GM13977 (cell line): Measurements from ENCODE around the gene GALNT5.

Experiments
- DNase-seq: peaks from one replicate; pipeline ENCODE4 v3.0.0; 2012; ENCODE audit warnings: low spot score
- CTCF ChIP-seq: IDR thresholded peaks from 2 replicates; pipeline ENCODE4 v1.5.1; 2012; ENCODE audit warnings: mild to moderate bottlenecking, control low read depth; ENCODE audit not compliant: insufficient read depth; ENCODE audit errors: extremely low read depth, missing control alignments
- in situ Hi-C: fragments of 300-500 bp; cut with MboI; formaldehyde crosslinking; loops from one replicate; pipeline ENCODE4 v1.12.0; 2022; ENCODE audit warnings: low sequenced_read_pairs, low pct_unique_long_range_greater_than_20kb, mixed read lengths, inconsistent platforms; ENCODE audit not compliant: unreplicated experiment

The GALNT5 gene

GRCh38 chr2:157296958-157297357 is 39.5 kb downstream of the GALNT5 start:
- TF ChIP-seq CTCF, result no peak
- in situ Hi-C loops, result no loop called here
- no peak for DNase-seq

- in situ Hi-C loops, result loop anchor here (10.0 to 25.0 kb wide), 3 partner anchors 293 to 703 kb away; no protein-coding TSS in a partner anchor
- no peak for DNase-seq
- TF ChIP-seq CTCF, result no peak
Measured at GRCh38 chr2:157301307-157301706, 43.8 kb downstream of the GALNT5 start.

- peak; percentile 66 for TF ChIP-seq CTCF
- peak; percentile 40 for DNase-seq
- in situ Hi-C loops, result loop anchor here (10.0 to 25.0 kb wide), 3 partner anchors 292 to 702 kb away; no protein-coding TSS in a partner anchor
Measured at GRCh38 chr2:157302492-157303099, 45.1 kb downstream of the GALNT5 start.

GRCh38 chr2:157303612-157304011 is 46.1 kb downstream of the GALNT5 start:
- in situ Hi-C loops, result loop anchor here (10.0 to 25.0 kb wide), 3 partner anchors 291 to 701 kb away; no protein-coding TSS in a partner anchor
- no peak for DNase-seq
- TF ChIP-seq CTCF, result no peak

- no peak for DNase-seq
- in situ Hi-C loops, result loop anchor here (10.0 to 25.0 kb wide), 3 partner anchors 290 to 700 kb away; no protein-coding TSS in a partner anchor
- no peak for TF ChIP-seq CTCF
Measured at GRCh38 chr2:157304811-157305722, 47.6 kb downstream of the GALNT5 start.

GRCh38 chr2:157305723-157306110 is 48.2 kb downstream of the GALNT5 start:
- TF ChIP-seq CTCF, result no peak
- in situ Hi-C loops, result loop anchor here (10.0 to 25.0 kb wide), 3 partner anchors 289 to 699 kb away; no protein-coding TSS in a partner anchor
- DNase-seq, result no peak
